ENCODE data around the gene PIK3C3.
A peak's percentile ranks its signal among the peaks of the same experiment; 100 is the strongest.

The PIK3C3 gene

DNA sequence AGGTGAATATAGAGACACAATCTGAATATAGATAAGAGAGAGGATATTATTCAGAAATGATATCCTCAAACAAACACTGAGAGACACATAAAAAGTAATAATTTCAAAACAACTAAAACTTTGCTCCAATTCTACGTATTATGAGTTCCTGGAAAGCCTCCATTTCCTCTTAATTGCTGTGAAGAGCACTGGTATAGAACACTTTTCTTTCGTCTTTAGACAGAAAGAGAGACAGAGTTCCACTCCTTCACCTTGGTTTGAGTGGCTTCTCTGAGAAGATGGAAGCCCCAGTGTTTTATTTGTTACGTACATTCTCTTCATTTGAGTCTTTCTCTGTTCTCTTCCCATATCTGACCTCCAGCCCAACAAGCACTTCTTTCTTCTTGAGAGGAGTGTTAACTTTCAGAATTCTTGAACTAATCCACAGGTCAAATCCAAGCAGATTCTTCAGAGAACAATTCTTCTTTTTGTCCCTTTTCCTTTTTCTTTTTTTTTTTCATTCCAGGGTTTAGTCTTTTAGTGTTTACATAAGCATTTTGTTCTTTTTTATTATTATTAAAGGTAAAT lies 6.4 kb upstream of the PIK3C3 start:
- no peaks in the 10 kb centered on the region for H3K36me3 ChIP-seq (ENCODE audit: control insufficient read depth, insufficient read depth, low read length)
- TF ChIP-seq CTCF (IDR thresholded peaks at IDR 0.05; ENCODE audit: insufficient read depth, low read length, poor library complexity, severe bottlenecking) = no peak

DNA sequence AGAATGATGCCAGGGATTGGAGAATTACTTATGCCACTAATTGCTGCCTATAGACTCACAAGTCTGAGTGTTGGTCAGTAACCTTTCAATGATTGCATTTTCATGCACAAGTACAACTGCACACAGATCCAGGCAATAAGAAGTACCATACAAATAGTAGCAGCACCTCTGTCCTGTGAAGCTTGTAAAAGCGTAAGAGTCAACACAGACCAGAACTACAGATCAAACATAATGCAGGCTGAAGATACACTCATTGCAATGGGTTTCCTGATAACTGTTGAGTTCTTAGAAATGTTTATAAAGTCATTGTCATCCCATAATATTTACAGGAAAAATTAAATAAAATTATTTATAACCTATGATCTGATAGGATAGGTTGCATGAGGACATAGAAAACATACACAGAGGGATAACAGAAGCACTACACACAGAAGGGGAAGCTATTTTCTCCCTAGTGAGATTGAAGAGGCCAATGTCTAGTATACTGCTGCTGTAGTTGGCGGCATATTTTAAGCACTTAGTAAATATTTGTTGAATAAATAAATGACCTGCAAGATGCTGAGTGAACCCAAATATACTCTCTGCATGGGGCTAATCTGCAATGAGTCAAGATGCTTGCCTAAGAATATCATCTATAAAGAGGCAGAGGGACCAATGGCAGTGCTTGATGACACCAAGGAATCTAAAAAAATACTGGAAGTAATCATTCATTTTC lies 5.7 kb upstream of the PIK3C3 start:
- TF ChIP-seq CTCF (IDR thresholded peaks at IDR 0.05; ENCODE audit: insufficient read depth, low read length, poor library complexity, severe bottlenecking) = no peak
- H3K36me3 ChIP-seq (ENCODE audit: control insufficient read depth, insufficient read depth, low read length) = no peaks in the 10 kb centered on the region
- H3K4me3 ChIP-seq (replicated peaks; ENCODE audit: low read depth, low read length) = no peak overlapping the region
- DNase-seq (ENCODE audit: extremely low read depth, insufficient read length) = no peak
- H3K27me3 ChIP-seq (replicated peaks; ENCODE audit: control insufficient read depth, insufficient read depth, low read length) = no peaks in the 10 kb centered on the region

More for the DNA sequence above, 6.4 kb upstream of the PIK3C3 start:
- no peak for DNase-seq (ENCODE audit: extremely low read depth, insufficient read length)
- Histone ChIP-seq H3K4me3 (replicated peaks; ENCODE audit: low read depth, low read length) (no peak overlapping the region), H3K27me3 (replicated peaks; ENCODE audit: control insufficient read depth, insufficient read depth, low read length) (no peaks in the 10 kb centered on the region)

GRCh38 chr18:41955688-41956087 lies 654 bp downstream of the PIK3C3 start:
- Histone ChIP-seq H3K27me3 (replicated peaks; ENCODE audit: control insufficient read depth, insufficient read depth, low read length) (no peaks in the 10 kb centered on the region), H3K4me3 (replicated peaks; ENCODE audit: low read depth, low read length) (peak overlapping the region; percentile 82), H3K36me3 (ENCODE audit: control insufficient read depth, insufficient read depth, low read length) (no peaks in the 10 kb centered on the region; the same call in none of the 2 replicates)
- DNase-seq (ENCODE audit: extremely low read depth, insufficient read length) = no peak
- TF ChIP-seq CTCF (IDR thresholded peaks at IDR 0.05; ENCODE audit: insufficient read depth, low read length, poor library complexity, severe bottlenecking) = no peak

DNA sequence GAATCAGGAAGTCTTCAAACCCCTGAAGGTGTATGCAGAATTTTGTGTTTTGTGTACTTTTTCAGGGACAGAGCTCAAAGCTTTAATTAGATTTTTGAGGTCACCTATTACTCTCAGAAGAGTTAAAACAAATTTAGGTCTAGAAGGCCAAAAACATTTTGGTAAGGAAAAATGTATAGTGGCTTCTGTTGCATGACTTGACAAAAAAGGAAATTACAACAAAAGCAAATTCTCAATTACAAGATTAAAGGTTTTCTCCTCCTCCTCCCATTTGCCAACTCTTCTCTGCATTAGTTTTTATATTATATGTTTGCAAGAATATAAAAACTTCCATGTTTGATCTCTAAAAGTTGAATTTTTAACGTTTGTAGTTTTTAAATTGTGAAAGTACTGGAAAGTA lies 4.0 kb downstream of the PIK3C3 start:
- Histone ChIP-seq H3K4me3 (replicated peaks; ENCODE audit: low read depth, low read length) (no peak overlapping the region), H3K36me3 (ENCODE audit: control insufficient read depth, insufficient read depth, low read length) (peaks cover 2% of the 10 kb centered on the region), H3K27me3 (replicated peaks; ENCODE audit: control insufficient read depth, insufficient read depth, low read length) (no peaks in the 10 kb centered on the region)
- TF ChIP-seq CTCF (IDR thresholded peaks at IDR 0.05; ENCODE audit: insufficient read depth, low read length, poor library complexity, severe bottlenecking) = no peak
- DNase-seq (ENCODE audit: extremely low read depth, insufficient read length) = no peak

DNA sequence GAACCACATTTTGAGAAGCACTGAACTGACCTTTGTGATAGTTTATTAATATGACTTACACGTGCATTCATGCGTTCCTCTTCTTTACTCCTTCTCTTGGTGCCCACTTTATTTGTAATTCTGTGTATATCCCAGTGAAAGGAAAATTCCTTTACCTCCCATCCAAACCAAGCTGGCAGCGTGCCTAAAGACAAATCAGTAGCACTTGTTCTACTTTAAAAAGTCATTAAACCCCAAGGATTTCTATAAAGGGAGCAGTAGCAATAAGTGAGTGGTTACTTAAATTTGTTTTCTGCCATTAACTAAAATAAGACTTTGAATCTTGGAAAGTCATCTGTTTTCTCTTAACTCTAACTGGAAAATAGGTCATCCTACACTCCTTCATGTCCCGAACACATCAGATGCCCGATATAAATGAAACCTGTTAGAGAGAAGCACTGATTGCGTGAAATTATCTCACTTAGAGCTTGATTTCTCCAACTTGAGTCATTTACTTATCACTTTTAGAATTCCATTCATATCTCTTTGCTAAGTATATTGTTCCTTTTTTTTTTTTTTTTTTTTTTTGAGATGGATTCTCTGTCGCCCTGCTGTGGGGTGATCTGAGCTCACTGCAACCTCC lies 10.7 kb downstream of the PIK3C3 start:
- Histone ChIP-seq H3K4me3 (replicated peaks; ENCODE audit: low read depth, low read length) (no peak overlapping the region), H3K27me3 (replicated peaks; ENCODE audit: control insufficient read depth, insufficient read depth, low read length) (no peaks in the 10 kb centered on the region), H3K36me3 (ENCODE audit: control insufficient read depth, insufficient read depth, low read length) (peaks cover 10% of the 10 kb centered on the region)
- DNase-seq (ENCODE audit: extremely low read depth, insufficient read length) = no peak
- no peak for TF ChIP-seq CTCF (IDR thresholded peaks at IDR 0.05; ENCODE audit: insufficient read depth, low read length, poor library complexity, severe bottlenecking)

Data from GM06990 (cell line).